GM19455 (cell line): ENCODE data around the gene PLA2G15.
A peak's percentile ranks its signal among the peaks of the same experiment; 100 is the strongest.

Experiments
- ATAC-seq: cut with Tn5 transposase; IDR thresholded peaks from one replicate; pipeline ENCODE4 v1.9.1; 2021; ENCODE audit not compliant: unreplicated experiment

The PLA2G15 gene

DNA sequence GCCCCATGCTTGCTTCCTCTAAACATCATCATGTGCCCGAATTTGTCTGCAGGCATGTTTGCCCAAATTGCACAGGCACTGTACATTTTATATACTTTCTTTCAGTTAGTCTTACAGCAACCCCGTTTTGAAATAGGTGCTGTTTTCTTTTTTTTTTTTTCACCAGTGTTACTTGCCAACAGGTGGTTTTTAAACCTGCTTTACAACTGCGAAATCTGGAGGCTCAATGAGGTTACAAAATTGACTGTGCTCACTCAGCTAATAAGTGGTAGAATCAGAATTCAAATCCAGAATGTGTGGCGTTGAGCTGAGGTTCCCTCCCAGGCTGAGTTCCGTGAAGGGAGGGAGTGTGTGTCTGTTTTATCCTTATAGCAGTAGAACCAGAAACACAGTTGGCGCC is 5.8 kb downstream of the PLA2G15 start:
- no peak for ATAC-seq

DNA sequence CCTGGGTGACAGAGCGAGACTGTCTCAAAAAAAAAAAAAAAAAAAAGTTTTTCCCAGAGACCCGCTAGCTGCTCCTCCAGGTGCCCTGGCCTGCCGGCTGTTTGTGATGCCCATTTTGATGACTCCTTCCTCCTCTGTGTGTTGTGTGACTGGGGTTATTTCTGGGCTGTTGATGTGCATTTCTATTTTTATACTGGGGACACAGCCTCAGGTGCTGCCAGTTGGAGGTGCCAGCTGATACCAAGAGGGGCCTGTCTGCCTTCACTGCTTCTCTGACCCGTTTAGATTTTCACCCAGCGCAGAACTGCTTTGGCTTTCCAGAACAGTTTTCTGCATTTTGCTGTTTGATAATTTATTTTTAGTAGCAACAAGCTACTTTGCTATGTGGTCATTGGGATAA is 6.7 kb downstream of the PLA2G15 start:
- ATAC-seq, result no peak

- ATAC-seq, result no peak
Observed at GRCh38 chr16:68252383-68252782, 7.2 kb downstream of the PLA2G15 start.

- no peak for ATAC-seq
Observed at GRCh38 chr16:68253721-68254120, 8.5 kb downstream of the PLA2G15 start.

DNA sequence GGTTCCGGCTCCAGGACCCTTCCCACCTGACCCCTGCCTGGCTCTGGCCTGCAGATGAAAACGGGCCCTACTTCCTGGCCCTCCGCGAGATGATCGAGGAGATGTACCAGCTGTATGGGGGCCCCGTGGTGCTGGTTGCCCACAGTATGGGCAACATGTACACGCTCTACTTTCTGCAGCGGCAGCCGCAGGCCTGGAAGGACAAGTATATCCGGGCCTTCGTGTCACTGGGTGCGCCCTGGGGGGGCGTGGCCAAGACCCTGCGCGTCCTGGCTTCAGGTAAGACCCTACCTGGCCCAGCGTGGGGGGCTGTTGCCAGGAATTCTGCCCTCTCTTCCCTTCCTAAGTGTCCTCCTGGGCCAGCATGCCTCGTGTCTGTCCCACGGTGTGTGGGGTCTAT is 10.5 kb downstream of the PLA2G15 start:
- no peak for ATAC-seq

- peak; percentile 49 for ATAC-seq
Observed at GRCh38 chr16:68257251-68257905, 12.2 kb downstream of the PLA2G15 start.

GRCh38 chr16:68257906-68258800 is 13.0 kb downstream of the PLA2G15 start:
- ATAC-seq, result no peak

DNA sequence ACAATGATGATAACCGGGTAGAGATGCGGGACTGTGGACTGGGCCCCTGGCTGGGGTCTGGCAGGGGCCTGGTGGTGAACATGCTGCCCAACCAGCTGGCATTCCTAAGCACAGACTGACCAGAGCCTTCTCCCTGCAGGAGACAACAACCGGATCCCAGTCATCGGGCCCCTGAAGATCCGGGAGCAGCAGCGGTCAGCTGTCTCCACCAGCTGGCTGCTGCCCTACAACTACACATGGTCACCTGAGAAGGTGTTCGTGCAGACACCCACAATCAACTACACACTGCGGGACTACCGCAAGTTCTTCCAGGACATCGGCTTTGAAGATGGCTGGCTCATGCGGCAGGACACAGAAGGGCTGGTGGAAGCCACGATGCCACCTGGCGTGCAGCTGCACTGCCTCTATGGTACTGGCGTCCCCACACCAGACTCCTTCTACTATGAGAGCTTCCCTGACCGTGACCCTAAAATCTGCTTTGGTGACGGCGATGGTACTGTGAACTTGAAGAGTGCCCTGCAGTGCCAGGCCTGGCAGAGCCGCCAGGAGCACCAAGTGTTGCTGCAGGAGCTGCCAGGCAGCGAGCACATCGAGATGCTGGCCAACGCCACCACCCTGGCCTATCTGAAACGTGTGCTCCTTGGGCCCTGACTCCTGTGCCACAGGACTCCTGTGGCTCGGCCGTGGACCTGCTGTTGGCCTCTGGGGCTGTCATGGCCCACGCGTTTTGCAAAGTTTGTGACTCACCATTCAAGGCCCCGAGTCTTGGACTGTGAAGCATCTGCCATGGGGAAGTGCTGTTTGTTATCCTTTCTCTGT is 14.0 kb downstream of the PLA2G15 start:
- no peak for ATAC-seq

- ATAC-seq, result no peak
Observed at GRCh38 chr16:68263559-68264127, 18.5 kb downstream of the PLA2G15 start.

GRCh38 chr16:68264128-68265077 is 19.2 kb downstream of the PLA2G15 start, which contains the start of gene SLC7A6:
SLC7A6 (plus strand) TSS chr16:68264526; CDS start chr16:68274727, 10,201 bp downstream.
- ATAC-seq, result peak; percentile 58

DNA sequence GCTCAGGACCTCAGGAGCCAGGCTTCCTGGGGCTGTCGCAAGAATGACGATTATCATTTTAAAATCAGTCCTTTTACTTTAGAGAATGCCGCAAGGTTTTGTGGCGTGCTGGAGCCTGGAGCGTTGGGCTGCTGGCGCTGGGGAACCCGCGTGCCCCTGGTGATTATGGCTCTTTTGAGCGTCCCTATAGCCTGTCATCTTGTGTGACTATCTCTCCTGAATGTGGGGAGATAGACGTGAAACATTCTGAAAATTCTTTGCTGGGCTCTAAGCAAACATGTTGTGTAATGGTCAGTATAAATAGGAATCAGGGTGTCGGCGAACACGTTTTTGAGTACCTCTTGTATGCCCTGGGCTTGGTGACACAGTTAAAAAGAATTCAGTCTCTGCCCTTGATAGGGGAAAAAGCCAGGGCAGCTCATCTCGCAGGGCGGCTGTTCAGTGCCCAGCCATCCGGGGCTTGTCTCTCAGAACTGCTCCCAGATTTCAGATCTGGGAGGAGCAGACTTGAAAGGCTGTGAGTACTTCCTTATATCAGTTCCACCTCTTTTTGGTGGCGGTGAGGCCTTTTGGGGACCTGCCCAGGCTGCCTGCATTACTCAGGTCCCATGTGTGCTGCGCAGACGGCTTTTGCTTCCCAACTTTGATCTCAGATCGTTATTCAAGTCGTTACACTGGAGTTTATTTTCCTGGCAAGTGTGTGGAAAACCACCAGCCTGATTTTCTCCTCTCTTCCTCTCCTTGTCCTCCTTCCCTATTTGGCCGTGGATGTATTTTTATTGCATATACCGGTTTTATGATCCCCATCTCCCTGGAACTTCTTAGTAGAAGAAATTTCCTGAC is 20.1 kb downstream of the PLA2G15 start:
- ATAC-seq, result peak; percentile 4

DNA sequence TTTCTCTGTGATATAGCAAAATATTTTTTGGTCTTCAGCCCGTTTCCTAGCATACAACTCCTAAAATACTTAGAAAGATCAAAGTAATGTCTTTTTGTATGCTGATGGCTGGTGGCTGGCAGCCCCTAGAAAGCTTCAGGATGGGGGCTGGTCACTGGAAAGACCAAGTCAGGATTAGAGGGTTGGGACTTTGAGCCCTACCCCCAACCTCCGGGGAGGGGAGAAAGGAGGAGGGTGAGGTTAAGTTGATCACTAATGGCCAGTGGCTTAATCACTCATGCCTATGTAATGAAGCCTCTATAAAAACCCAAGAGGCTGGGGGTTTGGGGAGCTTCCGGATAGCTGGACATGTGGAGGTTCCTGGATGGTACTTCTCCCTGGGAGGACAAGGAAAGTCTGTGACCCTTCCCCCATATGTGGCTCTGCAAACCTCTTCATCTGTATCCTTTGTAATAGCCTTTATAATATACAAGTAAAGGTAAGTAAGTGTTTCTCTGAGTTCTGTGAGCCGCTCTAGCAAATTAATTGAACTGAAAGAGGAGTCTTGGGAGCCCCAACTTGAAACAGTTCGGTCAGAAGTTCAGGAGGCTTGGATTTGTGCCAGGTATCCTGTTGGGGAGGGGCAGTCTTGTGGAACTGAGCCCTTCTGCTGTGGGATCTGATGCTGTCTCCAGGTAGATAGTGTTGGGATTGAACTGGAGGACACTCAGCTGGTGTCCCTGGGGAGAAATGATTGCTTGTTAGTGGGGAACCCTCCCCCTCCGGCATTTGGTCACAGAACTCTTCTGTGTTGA is 22.6 kb downstream of the PLA2G15 start:
- ATAC-seq, result no peak

DNA sequence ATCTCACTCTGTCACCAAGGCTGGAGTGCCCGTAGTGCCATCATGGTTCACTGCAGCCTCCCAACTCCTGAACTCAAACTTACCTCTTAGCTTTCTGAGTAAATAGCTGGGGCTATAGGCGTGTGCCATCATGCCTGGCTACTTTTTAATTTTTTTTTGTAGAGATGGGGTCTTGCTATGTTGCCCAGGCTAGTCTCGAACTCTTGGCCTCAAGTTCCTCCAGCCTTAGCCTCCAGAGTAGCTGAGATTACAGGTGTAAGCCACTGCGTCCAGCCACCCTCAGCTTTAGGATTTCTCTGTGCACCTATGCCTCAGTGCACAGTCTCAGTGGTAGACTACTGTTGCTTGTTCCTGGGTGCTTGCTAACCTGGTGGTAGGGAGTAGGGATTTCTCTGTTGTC is 24.6 kb downstream of the PLA2G15 start:
- ATAC-seq, result no peak

- ATAC-seq, result no peak
Observed at GRCh38 chr16:68270353-68270752, 25.2 kb downstream of the PLA2G15 start.

DNA sequence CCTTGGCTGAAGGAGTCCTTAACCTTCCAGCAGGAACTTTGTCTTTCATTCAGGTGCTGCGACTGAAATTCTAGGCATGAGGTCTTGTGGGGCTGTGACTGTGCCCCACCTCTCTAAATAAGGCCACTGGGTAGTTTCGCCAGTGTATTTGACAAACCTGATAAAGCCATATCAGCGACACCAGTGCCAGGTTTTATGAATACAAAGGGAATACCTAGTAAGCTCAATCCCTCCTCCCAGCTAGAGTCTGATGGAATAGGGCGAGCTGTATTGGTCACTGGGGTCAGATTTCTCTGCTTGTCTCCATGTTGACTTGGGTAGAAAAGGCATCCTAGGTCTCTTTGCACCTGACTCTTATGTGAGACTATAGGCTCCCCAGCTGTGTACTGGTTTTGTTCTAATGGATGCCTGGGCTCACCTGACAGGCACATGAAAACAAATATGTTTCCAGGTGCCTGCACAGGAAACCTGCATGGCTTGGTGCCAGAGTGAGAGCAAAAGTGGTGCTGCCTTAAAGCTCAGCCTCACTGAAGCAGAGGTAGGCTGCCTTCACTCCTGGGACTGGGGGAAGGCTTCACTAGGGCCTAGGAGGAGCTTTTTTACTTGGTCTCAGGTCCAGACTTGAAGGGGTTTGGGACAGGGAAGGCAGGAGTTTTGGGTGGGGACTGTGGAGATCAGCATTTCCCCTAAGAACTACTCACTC is 27.5 kb downstream of the PLA2G15 start:
- no peak for ATAC-seq

DNA sequence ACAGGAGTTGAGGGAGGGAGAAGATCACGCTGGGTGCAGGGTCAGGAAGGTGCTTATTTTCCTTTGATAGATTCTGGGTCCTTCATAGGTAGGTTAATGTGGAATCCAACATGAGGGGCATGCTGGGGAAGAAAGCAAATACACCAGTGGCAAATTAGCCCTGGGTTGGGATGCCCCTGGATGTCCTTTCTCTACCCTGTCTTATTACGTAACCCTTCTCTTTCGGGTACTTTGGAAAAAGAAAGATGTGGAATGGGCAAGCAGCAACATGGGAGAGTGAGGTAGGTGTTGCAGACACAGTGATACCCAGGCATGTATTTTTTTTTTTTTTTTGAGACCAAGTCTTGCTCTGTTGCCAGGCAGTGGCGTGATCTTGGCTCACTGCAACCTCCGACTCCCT is 28.3 kb downstream of the PLA2G15 start:
- no peak for ATAC-seq

DNA sequence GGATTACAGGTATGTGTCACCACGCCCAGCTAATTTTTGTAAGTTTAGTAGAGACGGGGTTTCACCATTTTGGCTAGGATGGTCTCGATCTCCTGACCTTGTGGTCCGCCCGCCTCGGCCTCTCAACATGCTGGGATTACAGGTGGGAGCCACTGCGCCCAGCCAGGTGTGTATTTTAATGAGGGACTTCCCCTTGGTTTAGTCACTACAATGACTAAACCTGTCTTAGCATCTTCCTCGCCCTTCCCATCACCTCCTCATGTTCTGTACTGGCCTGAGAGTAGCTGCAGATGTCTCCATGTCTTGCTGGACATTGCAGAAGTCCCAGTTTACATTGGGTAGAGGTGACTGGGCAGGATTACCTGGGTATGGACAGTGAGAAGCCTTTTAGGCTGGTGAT is 28.7 kb downstream of the PLA2G15 start:
- ATAC-seq, result no peak

GRCh38 chr16:68274441-68274840 is 29.3 kb downstream of the PLA2G15 start:
- no peak for ATAC-seq
